Stimulated activated CD4-positive, alpha-beta T cell treated with anti-CD3 and anti-CD28 coated beads, TNF-alpha, amount 100 ng/mL, for 1 hour (primary cell): ENCODE data around the gene BAIAP2.
A peak's percentile ranks its signal among the peaks of the same experiment; 100 is the strongest.

Experiments
- DNase-seq, 3 donors: peaks; one replicate each; pipeline ENCODE4 v3.0.0-alpha.2; 2020; ENCODE audit warnings: low read depth in 3 of 3, low spot score in 1 of 3

The BAIAP2 gene

DNA sequence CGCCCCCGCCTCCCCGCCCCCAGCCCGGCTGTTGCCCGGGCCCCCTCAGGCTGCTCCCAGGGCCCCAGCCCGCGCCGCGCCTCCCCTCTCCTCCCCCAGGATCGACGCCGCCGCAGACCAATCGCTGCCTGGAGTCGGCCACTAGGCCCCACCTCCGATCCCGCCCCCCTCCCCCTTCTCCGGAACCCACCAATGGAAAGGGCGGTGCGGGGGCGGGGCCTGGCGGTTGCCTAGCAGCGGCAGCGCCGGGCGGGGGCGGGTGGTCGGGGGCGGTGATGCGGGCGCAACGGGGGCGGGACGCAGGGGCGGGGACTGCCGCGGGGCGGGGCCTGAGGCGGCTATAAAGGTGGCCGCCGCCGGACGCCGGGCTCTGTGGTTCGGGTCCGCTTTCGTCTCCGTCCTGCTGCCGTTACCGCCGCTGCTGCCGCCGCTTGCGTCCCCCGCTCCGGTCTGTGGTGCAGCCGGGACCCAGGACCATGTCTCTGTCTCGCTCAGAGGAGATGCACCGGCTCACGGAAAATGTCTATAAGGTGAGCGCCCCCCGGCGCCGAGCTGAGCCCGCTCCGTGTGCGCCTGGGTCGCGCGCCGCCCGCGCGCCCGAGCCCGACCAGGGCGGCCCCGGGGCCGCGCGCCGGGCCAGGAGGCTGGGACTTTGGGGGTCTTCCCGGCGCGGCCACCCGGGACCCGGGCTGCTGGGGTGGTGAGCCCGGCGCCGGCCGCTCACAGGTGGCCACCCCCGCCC, at the start of gene BAIAP2:
BAIAP2 (plus strand) TSS at position 373 of the 742 bp plus-strand sequence; CDS start at position 477, 104 bp downstream.
- peak; percentile 98 to 99 (median 99) for DNase-seq

DNA sequence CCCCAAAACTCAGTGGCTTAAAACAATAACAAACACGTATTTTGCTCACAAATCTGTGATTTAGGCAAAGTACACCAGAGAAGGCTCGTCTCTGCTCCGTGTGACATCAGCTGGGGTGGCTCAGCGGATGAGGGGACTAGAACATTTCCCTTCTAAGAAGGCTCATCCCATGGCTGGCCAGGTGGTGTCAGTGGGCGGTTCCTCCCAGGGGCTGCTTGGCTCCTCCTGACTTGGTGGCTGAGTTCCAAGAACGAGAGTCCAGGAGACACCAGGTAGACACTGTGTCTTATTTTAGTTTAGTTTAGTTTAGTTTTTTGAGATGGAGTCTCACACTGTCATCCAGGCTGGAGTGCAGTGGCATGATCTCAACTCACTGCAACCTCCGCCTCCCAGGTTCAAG, 48.9 kb upstream of the BAIAP2 start:
- no peak for DNase-seq

GRCh38 chr17:80986816-80987475, 48.0 kb upstream of the BAIAP2 start:
- no peak for DNase-seq

DNA sequence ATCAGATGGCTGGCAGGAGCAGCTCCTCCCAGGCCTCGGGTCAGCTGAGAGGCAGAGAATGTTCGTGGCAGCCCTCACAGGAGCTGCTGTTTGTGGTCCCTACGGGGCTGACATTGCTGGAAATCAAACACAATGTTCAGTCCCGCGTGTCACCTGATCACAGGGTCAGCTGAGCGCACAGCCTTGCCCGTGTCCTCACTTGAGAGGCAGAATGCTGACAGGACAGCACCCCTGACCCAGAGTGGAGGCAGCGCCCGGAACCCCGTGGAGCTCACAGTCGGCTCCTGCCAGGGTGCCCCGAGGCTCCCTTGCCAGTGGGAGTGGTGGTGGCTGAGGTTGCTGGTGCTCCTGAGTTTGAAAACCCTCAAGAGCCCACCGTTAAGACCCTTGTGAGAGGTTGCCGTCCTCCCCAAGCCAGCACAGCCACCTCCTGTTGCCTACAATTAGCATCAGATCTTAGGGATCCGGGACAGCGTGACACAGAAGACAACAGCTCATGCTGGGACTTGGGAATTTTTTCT, 47.0 kb upstream of the BAIAP2 start:
- no peak for DNase-seq

DNA sequence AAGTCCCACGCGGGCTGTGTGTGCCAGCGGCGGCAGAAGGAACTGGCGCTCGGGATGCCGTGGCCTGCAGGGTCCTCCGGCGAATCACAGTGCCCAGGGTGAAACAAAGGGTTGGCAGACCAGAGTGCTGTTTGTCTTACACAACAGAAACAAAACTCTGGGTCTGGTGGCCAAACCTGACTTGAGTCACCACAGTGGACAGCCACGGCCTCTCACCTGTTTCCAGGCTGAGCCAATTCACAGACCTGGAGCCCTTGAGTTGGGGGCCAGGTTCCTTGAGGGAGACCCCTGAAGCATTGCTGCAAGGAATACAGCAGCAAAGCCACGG, 45.4 kb upstream of the BAIAP2 start:
- DNase-seq: no peak

DNA sequence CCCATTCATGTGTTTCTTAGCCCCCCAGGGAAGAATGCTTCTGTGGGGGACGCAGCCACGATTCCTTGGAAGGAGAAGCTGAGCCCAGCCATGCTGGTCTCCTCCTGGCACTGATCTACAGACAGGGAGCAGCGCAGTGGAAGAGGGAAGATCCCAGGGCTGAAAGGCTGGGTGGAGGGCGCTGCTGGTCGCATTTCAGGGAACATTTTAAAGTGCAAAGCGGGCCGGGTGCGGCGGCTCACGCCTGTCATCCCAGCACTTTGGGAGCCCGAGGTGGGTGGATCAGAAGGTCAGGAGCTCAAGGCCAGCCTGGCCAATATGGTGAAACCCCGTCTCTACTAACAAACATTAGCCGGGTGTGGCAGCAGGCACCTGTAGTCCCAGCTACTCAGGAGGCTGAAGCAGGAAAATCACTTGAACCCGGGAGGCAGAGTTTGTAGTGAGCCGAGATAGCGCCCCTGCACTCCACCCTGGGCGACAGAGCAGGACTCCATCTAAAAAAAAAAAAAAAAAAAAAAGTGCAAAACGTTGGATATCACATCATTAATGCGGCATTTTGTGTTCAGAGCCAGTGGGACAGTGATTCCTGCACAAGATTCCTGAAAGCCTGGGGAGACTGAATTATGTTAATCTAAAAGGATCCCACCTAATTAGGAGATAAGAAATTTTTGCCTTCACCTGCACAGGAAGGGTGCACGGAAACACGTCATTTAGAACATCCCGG, 43.9 kb upstream of the BAIAP2 start:
- no peak for DNase-seq

DNA sequence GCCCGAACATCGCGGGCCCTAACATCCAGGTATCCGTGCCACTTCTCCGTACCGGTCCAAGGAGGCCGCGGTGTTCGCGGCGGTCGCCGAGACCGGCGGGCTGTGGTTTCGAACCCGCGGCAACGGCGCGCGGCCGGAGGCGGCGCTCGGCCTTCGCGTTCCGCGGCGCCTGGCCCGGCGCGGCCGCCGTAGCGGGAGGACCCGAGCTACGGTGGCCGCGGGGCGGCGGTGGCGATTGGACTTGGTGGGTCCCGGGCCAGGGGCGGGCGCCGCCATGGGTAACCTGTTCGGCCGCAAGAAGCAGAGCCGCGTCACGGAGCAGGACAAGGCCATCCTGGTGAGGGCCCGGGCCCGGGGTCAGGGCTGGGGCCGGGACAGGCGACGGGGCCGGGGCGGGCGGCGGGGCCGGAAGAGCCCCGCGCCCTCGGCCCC, 43.3 kb upstream of the BAIAP2 start, which contains the start of gene CHMP6:
CHMP6 (plus strand) TSS at position 197 of the 432 bp plus-strand sequence; CDS start at position 275, 78 bp downstream.
- DNase-seq: peak in 2 of 3 donors; percentile 49 to 63

- no peak for DNase-seq
Observed at GRCh38 chr17:80992077-80992947, 42.6 kb upstream of the BAIAP2 start.

DNA sequence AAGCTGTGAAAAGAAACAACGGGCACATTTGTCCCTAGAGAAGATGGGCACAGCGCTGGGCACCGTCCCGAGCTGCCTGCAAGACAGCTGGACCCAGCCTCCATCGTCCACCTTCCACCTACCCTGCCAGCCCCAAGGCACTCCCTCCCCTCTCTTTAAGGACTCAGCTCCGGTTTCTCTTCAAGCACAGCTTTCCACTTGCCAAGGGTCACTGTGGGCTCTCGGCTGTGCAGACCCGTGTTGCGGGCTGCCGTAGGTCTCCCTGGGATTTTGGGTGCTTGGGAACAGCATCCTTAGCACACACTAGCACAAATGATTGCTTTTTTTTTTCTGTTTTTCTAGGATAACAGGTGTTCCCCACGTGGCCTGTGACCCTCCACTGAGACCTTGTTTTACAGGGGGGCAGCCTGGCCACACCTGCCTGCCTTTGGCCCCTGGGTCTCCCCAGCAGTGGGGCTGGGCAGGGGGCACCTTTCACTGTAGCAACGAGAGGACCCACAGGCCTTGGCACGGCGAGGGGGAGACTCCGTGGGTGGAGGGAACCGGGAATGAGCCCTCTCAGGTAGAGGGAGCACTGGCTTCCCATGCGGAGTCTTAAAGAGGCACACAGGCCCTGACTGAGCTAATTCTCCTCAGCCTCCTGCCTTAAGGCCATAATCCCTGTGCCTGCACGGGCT, 41.9 kb upstream of the BAIAP2 start:
- DNase-seq: no peak

- DNase-seq: no peak
Observed at GRCh38 chr17:80995131-80995530, 39.8 kb upstream of the BAIAP2 start.

GRCh38 chr17:80996422-80997305, 38.3 kb upstream of the BAIAP2 start:
- no peak for DNase-seq

DNA sequence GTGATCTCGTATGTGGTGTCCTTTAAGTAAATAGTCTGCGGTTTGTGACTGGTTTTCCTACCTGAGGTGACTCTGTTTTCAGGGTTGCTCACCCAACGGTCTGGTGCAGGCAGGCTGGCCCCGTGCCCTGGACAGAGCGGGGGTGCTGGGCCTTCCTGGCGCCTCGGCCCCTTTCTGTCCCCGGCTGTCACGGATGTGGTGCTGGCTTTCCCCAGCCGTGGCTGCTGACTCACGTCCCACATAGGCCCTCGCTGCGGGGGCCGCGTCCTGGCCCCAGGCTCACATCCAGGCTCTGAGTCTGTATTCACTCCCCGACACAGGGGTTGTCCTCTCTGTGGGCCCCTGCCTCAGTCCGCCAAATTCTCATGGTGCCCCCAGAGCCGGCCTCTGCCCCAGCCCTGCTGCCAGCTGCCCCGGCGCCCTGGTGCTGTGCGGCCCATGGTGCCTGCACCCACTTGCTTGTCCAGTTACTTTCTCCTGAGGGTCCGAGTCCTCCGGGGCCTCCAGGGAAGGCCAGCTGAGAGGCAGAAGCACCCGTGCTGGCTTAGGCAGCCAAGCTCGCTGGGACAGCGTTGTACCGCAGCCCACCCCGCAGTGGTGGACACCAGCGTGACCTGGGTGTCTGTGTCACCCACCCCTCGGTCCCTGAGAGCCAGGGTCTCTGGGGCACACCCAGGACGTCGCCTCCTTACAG, 37.4 kb upstream of the BAIAP2 start:
- DNase-seq: no peak

DNA sequence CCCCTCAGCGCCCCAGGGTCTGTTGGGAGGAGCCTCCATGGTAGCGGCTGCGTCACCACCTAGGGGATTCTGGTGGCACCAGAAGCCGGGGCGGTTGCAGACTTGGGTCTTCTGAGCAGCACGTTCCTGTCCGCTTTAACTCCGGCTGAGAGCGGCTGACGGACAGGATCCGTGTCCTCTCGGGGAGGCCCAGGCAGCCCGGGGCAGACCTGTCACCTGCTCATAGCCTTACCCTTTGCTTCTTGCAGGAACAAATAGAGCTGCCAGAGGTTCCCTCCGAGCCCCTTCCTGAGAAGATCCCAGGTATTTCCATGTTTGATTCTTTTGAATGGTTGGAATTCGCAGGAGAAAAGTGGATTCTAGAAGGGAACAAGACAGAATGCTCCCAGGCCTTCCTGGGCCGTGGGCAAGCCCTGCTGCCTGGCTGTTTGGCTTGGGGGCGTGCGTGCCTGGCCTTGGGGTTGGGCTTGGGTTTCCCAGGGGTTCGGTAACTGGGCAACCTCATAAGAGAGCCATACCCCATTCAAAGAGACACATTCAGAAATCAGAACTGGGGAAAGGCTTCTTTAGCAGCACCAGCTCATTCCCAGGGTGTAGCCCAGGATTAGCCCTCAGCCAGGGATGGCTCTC, 36.7 kb upstream of the BAIAP2 start:
- no peak for DNase-seq

DNA sequence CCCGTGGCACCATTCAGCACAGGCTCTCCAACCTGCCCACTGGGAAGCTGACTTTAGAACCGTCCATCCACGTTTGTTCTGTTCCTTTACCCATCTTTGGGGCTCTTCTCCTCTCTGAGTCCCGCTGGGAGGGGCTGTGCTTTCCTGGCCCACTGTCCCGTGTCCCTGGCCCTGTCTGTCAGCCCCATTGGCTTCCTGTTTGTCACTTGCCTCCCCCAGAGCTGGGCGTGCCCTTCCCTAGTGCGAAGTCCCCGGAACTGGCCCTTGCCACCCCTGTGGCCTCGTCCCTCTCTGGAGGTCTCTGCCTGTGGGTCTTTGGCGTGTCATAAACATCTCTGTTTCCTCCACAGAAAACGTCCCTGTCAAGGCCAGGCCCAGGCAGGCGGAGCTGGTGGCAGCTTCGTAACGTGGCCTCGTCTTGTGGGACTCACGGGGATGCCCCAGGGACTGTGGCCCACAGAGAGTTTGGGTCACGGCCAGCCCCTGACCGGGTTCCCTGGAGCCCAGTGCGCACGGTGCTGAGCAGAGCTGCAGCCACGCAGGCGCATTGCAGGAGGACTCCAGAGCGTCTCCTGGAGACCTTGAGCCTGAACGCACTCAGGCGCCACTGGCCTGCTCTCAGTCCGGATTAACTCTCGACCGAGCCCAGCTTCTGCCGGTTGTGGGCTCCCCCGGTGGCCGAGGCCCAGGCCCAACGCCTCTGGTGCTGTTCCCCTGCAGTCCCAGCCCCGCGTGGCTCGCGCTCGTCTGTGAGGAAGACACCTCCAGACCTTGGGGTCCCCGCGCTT, 36.0 kb upstream of the BAIAP2 start:
- DNase-seq: no peak

- no peak for DNase-seq
Observed at GRCh38 chr17:80999536-81000333, 35.2 kb upstream of the BAIAP2 start.

DNA sequence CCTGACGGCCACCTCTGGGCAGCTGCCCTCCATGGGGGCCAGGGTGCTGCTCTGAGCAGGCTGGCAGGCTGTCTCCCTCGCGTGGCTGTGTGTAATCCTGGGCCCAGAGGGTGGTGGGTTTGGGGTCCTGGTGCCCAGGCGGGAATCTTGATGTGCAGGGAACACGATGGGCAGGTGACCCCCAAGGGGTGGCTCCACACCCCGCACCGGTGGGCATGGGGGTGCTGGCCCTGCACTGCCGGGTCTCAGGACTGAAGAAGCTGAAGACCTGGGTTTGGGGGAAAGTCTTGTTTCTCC, 34.7 kb upstream of the BAIAP2 start:
- no peak for DNase-seq
